OCI-LY1 (cell line): ENCODE measurements around the gene GPT2.

Source experiments
- H2AFZ ChIP-seq: fragments of 200-600 bp; sonication (generic), shearing (Covaris generic); 2 replicates; pipeline ENCODE4 v1.6.0; 2014; ENCODE audit warnings: antibody characterized with exemption, mild to moderate bottlenecking, low read length
- H3F3A ChIP-seq: fragments of 200-600 bp; sonication (generic), shearing (Covaris generic); 2 replicates; pipeline ENCODE4 v1.6.0; 2014; ENCODE audit warnings: mild to moderate bottlenecking, antibody characterized with exemption, low read length, moderate library complexity; ENCODE audit not compliant: insufficient read depth
- H3K27ac ChIP-seq: fragments of 200-600 bp; sonication (generic); 2 replicates; pipeline ENCODE4 v1.5.1; 2014; ENCODE audit warnings: low read length, mixed run types, mild to moderate bottlenecking, low read depth; ENCODE audit not compliant: poor library complexity, severe bottlenecking
- H3K27me3 ChIP-seq: fragments of 200-600 bp; sonication (generic); 2 replicates; pipeline ENCODE4 v1.6.0; 2014; ENCODE audit warnings: antibody characterized with exemption, mild to moderate bottlenecking, low read length, moderate library complexity; ENCODE audit not compliant: insufficient read depth
- H3K36me3 ChIP-seq: fragments of 200-600 bp; sonication (generic); 2 replicates; pipeline ENCODE4 v1.6.1; 2014; ENCODE audit warnings: mild to moderate bottlenecking, antibody characterized with exemption, low read length, moderate library complexity, mixed read lengths; ENCODE audit not compliant: insufficient read depth
- H3K4me1 ChIP-seq: fragments of 200-600 bp; sonication (generic); 2 replicates; pipeline ENCODE4 v1.5.1; 2014; ENCODE audit warnings: mild to moderate bottlenecking, low read length, moderate library complexity; ENCODE audit not compliant: insufficient read depth, severe bottlenecking
- H3K4me2 ChIP-seq: fragments of 200-600 bp; sonication (generic), shearing (Covaris generic); 2 replicates; pipeline ENCODE4 v1.6.1; 2014; ENCODE audit warnings: low read length
- H3K4me3 ChIP-seq: fragments of 200-600 bp; sonication (generic); 2 replicates; pipeline ENCODE4 v1.5.1; 2014; ENCODE audit warnings: low read length, low read depth, mild to moderate bottlenecking, mixed read lengths; ENCODE audit not compliant: poor library complexity, severe bottlenecking
- H3K79me2 ChIP-seq: fragments of 200-600 bp; shearing (Covaris generic); 2 replicates; pipeline ENCODE4 v1.6.1; 2016; ENCODE audit warnings: mixed run types, low read length, mixed read lengths; ENCODE audit not compliant: insufficient read depth
- H3K9ac ChIP-seq: fragments of 200-600 bp; sonication (generic), shearing (Covaris generic); 2 replicates; pipeline ENCODE4 v1.6.1; 2014; ENCODE audit warnings: mild to moderate bottlenecking, low read length, mixed read lengths
- H3K9me2 ChIP-seq: fragments of 200-600 bp; sonication (generic), shearing (Covaris generic); 2 replicates; pipeline ENCODE4 v1.6.1; 2014; ENCODE audit warnings: low read depth, mild to moderate bottlenecking, low read length, mixed read lengths
- H3K9me3 ChIP-seq: fragments of 200-600 bp; shearing (Covaris generic); 2 replicates; pipeline ENCODE4 v1.6.1; 2014; ENCODE audit warnings: low read length, mixed read lengths
- H4K20me1 ChIP-seq: fragments of 200-600 bp; sonication (generic), shearing (Covaris generic); 2 replicates; pipeline ENCODE4 v1.6.0; 2016; ENCODE audit warnings: mild to moderate bottlenecking, low read length; ENCODE audit not compliant: insufficient read depth
- CTCF ChIP-seq: fragments of 200-600 bp; sonication (generic), shearing (Covaris generic); IDR thresholded peaks from 2 replicates; pipeline ENCODE4 v1.5.1; 2017; ENCODE audit warnings: mild to moderate bottlenecking, antibody characterized with exemption, low read length, moderate library complexity, mixed read lengths
- EZH2 ChIP-seq: fragments of 200-600 bp; sonication (generic), shearing (Covaris generic); IDR thresholded peaks from 2 replicates; pipeline ENCODE4 v1.8.0; 2017; ENCODE audit warnings: borderline replicate concordance, mixed run types, mild to moderate bottlenecking, antibody characterized with exemption, low read length, moderate library complexity, mixed read lengths

GPT2 gene

GRCh38 chr16:46911650-46912049, 27.5 kb downstream of the GPT2 start:
- H3K4me1 ChIP-seq, result peaks cover 74% of the 10 kb centered on the region
- H3K9ac ChIP-seq, result peak overlapping the region; percentile 73
- H3K9me3 ChIP-seq, result no peaks in the 10 kb centered on the region
- H3K79me2 ChIP-seq, result no peaks in the 10 kb centered on the region
- TF ChIP-seq EZH2, result no peak
- no peak for TF ChIP-seq CTCF
- no peaks in the 10 kb centered on the region for H4K20me1 ChIP-seq
- no peak overlapping the region for H2AFZ ChIP-seq
- peak overlapping the region; percentile 63 for H3K4me2 ChIP-seq
- peak overlapping the region; percentile 27 for H3K4me3 ChIP-seq
- peaks cover 40% of the 10 kb centered on the region for H3K36me3 ChIP-seq
- H3F3A ChIP-seq, result 0 out of 2 replicates have a peak, but pooled peaks cover 7% of the 10 kb centered on the region
- no peaks in the 10 kb centered on the region for H3K27me3 ChIP-seq
- no peaks in the 10 kb centered on the region for H3K9me2 ChIP-seq
- peak overlapping the region; percentile 98 for H3K27ac ChIP-seq

GRCh38 chr16:46914556-46915201, 30.5 kb downstream of the GPT2 start:
- 0 out of 2 replicates have a peak, but pooled peaks cover 6% of the 10 kb centered on the region for H3F3A ChIP-seq
- peaks cover 100% of the 10 kb centered on the region for H3K4me1 ChIP-seq
- peaks cover 30% of the 10 kb centered on the region for H3K36me3 ChIP-seq
- peak overlapping the region; percentile 98 for H3K27ac ChIP-seq
- H2AFZ ChIP-seq, result no peak overlapping the region
- TF ChIP-seq CTCF (no peak), EZH2 (no peak)
- H3K9me3 ChIP-seq, result no peaks in the 10 kb centered on the region
- no peaks in the 10 kb centered on the region for H3K27me3 ChIP-seq
- no peaks in the 10 kb centered on the region for H4K20me1 ChIP-seq
- no peaks in the 10 kb centered on the region for H3K79me2 ChIP-seq
- H3K9me2 ChIP-seq, result no peaks in the 10 kb centered on the region
- H3K4me2 ChIP-seq, result no peak overlapping the region
- H3K9ac ChIP-seq, result peak overlapping the region; percentile 1; the same call in 1 of the 2 replicates
- no peak overlapping the region for H3K4me3 ChIP-seq

GRCh38 chr16:46915483-46916025, 31.4 kb downstream of the GPT2 start:
- H3K27ac ChIP-seq, result peak overlapping the region; percentile 98
- peaks cover 100% of the 10 kb centered on the region for H3K4me1 ChIP-seq
- no peak overlapping the region for H3K4me2 ChIP-seq

More at GRCh38 chr16:46915483-46916025, 31.4 kb downstream of the GPT2 start:
- no peak for TF ChIP-seq CTCF
- no peak for TF ChIP-seq EZH2
- H3K79me2 ChIP-seq, result no peaks in the 10 kb centered on the region
- peaks cover 26% of the 10 kb centered on the region for H3K36me3 ChIP-seq
- no peak overlapping the region for H2AFZ ChIP-seq
- no peaks in the 10 kb centered on the region for H4K20me1 ChIP-seq
- H3K9me2 ChIP-seq, result no peaks in the 10 kb centered on the region
- no peaks in the 10 kb centered on the region for H3K9me3 ChIP-seq
- peak overlapping the region; percentile 3 for H3K4me3 ChIP-seq
- no peak overlapping the region; the same call in 1 of the 2 replicates for H3K9ac ChIP-seq
- H3F3A ChIP-seq, result 0 out of 2 replicates have a peak, but pooled peaks cover 1% of the 10 kb centered on the region
- no peaks in the 10 kb centered on the region for H3K27me3 ChIP-seq
